HG03039 (cell line): Measurements from ENCODE around the gene NKD1.

Experiments
- ATAC-seq: cut with Tn5 transposase; IDR thresholded peaks from one replicate; pipeline ENCODE4 v1.9.1; 2021; ENCODE audit warnings: mild to moderate bottlenecking, moderate library complexity; ENCODE audit not compliant: unreplicated experiment

The NKD1 gene

DNA sequence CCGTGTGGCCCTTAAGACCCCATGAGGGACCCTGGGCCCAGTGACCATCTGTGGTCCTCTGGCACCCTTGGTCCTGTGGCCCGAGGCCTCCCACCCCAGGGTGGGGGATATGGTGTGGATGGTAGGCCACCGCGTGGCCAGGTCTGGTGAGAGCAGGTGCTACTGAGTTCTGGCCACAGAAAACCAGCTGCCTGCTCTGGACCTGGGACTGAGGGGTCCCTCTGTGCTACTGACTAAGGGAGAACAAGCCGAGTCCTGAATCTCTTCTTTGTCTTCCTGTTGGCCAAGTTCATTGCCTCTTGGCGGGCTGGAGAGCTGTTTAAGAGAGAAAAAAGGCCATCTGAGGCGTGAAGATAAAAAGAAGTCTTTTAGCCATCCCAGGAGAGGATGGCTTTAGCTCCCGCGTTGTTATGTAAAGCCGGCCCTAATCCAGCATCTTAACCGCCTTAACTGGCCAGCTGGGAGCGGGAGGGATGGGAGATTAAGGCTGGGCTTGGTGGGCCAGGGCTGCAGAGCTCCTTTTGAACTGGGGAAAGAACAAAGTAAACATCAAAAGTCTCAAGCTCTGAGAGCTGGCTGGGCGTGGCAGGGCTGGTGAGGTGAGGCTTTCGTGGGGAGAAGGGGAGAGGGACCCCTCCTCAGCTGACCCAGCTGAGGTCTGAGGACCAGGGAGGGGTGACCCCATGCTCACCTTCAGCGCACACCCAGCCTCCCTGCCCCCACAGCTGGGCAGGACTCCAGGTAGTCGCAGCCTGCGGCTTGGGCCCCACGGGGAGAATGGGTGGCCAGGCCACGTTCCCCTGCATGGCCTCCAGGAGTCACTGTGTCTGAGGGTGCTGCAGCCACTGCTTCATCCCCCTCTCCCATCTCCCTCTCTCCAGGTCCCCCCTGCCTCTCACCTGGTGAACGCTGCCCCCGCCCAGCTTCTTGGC, 62.4 kb downstream of the NKD1 start:
- no peak for ATAC-seq

DNA sequence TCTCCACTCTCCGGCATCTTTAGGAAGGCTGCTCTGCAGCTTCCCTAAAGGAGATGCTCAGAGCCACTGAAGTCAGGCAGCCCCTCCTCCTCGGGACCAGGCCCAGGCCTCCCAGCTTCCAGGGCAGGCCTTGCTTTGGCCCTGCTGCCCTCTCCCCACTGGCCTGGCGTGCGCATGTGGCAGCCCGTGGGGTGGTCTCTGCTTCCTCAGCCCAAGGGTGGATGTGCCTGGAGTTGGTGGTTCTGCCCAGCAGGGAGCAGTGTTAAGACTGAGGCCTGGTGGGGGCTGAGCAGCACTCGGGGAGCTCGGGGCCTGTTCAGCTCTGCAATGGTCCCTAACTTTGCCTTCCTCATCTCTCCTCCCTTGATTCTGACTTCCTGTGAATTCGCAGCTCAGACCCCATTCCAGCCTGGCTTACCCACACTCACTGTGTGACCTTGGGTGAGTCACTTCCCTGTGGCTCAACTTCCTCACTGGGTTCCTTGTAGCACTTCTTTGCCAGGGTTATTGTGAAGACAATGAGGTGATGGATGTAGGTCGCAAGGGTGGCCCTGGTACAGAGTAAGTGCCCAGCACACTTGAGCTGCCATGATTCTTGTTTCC, 63.2 kb downstream of the NKD1 start:
- ATAC-seq = no peak

DNA sequence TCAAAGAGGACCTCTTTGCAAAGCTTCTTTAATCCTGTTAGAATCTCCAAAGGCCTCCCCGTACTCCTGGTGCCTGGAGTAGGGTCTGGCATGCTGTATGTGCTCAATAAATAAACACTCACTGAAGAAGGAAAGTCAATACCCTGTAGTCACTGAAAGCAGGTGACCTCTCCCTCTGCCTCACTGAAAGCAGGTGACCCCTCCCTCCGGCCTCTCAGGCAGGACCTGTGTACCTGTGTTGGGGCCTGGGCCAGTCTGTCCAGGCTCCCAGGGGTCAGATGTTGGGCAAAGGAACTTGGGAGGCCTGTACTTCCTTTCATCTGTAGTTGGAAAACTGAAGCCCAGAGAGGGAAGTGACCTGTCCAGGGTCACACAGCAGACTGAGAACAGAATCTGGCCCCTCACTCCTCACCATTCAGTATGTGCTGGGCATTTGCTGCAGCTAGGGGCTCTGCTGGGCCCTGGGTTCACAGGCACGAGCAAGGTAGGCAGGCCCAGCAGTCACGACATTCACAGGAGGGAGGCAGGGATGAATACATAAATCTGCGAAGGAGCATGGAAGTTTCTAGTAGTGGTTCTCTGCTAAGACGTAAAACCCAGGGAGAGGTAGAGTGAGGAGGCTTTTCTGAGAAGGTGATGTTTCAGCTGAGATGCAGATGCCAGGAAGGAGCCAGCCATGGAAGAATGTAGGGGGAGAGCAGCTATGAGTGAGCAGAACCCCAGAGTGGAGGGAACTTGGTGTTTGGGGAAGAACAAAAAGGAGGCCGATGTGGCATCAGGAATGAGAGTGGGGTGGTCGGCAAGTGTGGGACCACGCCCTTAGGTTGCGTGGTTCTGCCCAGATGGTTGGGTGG, 64.0 kb downstream of the NKD1 start:
- ATAC-seq = no peak

DNA sequence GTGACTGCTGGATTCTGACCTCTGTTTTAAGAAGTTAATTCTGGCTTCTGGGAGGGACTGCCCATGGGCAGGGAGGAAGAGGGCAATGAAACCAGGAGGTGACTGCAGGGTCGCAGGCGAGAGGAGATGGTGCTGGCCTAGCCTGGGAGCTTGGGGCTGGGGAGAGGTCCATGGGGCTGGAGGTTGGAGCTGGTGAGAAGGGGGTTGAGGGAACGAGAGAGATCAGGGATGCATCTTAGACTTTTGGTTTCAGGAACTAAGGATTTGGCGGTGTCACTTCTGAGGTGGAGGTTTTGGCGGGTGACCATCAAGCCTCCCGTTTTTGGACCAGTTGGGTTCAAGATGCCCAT, 64.6 kb downstream of the NKD1 start:
- ATAC-seq = no peak

DNA sequence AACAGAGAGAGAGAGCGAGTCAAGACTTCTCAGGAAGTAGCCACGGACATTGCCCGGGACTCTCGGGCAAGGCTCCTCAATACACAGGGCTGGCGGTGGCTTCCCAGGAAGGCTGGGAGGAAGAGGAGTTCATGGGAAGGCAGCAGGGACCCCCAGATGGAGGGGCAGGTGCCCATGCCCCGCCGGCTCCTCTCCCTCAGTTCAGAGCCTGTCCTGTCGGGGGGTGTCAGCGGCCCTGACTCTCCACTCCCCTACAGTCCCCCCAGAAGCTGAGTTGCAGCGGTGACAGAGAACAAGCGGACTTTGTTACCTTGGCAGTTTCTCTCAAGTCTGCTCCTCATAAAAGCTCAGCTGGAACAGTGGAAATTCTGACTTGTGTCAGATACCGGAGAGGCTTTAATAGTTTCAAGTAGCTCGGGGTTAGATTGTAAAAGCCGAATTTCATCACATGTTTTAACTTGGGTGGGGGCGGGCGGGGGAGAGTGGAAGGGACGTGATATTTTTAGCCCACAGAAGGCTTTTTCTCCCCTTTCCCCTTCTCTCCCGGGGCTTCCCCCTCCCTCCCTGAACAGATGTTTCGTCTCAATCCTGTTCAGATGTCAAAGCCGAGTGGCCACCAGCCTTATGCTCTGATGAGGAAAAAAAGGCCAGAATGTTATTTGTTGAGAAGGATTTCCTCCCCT, 65.2 kb downstream of the NKD1 start:
- no peak for ATAC-seq

DNA sequence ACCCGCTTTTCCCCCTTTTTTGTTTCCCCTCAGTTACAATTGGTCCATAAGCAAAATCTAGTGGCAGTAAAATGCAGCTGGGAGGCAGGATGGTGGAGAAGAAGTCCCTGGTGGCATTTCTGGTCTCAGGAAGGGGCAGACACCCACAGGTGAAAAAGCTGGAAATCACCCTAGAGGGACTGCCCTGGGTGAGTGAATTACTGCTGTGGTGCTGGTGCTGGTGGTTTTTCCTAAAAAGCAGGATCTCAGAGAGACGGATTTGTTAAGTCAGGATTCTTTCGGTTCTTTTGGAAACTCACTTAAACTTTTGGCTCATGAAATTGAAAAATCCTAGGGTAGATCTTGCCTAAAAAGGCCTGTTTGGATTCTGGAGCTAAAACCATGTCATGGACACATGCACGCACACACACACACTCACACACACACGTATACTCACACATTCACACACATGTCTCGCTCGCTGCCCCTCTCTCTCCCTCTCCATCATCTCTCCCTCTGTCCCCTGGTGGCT, 65.8 kb downstream of the NKD1 start:
- no peak for ATAC-seq

DNA sequence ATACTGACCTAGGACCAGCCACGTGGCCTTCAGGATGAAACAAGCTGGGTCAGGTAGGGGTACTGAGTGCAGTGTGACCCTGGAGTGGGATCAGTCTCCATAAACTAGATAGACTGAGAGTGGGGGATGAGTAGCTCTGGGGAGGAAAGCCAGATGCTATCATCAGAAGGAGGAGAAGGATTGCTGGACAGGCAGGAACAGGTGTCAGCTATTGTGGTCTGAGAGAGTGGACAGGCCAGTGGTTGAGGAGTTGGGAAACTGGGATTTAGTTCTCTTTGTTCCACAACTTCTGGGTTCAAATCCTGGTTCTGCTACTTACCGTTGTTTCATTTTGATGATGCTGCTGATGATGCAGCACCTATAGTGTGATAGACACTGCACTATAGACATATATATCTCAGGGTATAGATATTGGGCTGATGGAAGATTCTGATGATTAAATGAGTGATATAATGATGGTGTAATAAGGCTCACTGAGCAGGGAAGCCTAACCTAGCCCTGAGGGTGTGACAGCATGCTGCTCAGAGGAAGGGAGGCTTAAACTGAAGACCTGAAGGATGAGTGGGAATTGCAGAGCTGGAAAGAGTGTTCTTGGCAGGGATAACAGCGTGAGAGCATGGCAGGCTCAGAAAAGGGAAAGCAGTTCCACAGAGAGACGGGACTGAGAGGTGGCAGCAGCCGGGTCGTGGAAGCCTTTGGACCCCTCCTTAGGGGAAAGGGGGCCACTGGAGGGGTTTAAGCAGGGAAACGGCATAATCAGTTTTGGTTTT, 66.9 kb downstream of the NKD1 start:
- no peak for ATAC-seq

DNA sequence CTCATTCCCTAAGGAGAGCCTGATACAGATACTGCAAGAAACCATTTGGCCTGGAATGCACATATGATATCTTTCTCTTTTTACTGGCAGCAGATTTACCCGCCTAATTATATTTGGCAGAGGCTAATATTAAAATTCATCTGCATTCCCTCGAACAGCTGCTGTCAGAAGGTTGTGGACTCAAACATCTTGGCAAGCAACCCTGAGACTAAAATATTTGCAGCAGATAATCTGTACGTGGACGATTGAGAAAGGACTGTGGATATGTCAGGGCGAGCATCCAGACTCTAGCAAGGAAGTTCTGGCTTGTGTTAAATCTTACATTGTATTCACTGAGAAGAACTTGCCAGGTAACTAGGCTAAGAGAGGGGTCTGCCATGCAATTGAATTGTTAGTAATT, 67.7 kb downstream of the NKD1 start:
- ATAC-seq = no peak

DNA sequence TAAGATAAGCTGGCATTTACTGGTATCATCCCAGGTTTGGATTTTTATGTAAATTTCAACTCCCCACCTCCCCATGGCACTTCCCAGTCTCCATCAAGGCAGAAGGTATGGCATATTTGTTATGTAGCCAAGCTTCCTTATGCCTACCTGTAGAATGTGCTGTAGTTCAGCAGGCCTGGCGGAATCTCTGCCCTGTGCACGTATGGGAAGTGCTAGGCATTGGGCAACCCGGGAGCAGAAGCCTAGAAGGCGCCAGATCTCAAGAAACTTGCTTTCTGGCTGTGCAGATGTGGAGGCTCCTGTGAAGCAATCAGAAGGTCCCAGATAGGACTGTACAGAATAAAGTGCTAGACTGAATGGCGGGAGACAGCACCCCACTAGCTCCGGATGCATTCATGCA, 68.2 kb downstream of the NKD1 start:
- ATAC-seq = no peak

DNA sequence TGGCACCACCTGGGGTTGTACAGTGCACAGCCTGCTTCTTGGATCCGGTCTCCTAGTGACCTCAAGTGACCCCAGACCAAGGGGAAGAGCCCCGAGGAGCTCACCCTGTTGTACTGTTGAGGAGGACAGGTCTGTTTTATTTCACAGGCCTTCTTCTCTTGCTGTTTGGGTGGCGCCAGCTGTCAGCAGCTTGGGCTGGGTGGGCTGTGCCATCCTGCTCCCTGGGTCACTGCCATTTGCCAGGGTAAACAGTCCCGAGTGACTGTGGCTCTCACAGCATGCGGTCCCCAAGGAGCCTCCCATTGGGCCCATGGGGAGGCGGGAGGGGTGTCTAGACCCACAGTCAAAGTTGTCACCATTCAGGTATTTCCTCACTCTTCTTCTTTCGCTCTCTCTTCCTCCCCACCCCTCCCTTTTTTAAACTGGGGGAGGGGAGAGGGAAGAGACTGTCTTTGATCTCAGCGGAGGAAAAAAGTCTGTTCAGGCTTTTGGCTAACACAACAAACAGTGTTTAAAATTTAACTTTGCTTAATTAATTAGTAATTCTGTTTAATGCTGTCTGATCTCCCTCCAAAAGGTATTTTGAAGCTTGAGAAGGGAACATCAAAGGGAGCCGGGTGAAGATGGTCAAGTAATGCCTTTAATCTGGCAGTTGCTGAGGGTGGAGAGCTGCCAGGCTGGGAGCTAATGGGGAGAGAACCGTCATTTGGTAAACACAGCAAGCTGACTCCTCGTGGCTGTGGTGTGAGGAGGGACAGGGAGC, 68.9 kb downstream of the NKD1 start:
- no peak for ATAC-seq

DNA sequence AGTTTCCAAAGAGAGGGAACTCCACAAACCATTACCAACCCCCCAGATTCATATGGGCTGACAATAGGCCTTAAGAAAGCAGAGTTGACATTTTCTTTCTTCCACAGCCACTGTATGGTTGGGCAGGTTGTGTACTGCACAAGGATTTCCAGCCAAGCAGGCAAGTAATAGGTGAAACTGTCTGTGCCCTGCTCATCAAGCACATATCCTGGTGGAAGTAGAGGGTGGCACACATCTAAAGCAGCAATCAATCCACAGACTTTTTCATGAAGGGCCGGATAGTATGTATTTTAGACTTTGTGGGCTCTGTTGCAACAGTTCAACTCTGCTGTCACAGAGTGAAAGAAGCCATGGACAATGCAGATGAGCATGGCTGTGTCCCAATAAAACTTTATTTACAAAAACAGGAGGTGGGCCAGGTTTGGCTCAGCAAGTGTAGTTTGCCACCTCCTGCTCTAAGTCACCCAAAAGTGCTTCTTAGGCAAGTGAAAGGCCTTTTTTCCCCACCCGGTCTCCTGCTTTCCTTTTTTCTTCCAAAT, 69.5 kb downstream of the NKD1 start:
- ATAC-seq = no peak

DNA sequence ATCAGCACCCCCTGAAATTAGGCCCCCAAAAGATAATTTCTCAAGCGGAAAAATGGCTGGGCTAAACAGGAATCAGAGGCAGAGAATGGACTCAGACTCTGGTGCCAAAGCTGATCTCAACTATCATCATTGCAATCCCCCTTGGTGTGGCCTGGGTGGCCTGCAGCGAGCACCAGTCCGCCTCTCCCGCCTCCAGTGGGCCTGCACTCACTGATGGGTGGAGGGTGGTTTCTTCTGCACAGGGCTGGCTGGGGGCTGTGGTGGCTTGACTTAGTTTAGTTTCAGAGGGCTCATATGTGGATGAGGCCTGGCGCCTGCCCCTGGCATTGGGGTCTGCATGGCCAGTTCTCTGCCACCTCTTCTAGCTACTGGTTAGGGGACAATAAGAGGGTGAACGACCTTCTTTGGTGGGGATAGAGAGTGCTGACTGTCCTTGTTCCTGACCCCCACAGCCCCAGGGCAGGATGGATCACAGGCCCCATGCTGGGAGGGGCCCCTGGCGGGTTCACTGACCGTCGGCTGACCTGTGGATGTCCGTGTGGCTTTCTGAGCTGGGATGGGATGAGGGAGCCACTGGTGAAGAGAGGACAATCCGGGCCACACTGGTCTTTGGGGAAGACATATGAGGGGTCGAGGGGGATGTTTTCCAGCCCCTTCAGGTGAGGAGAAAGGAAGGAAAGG, 70.2 kb downstream of the NKD1 start:
- ATAC-seq = no peak

DNA sequence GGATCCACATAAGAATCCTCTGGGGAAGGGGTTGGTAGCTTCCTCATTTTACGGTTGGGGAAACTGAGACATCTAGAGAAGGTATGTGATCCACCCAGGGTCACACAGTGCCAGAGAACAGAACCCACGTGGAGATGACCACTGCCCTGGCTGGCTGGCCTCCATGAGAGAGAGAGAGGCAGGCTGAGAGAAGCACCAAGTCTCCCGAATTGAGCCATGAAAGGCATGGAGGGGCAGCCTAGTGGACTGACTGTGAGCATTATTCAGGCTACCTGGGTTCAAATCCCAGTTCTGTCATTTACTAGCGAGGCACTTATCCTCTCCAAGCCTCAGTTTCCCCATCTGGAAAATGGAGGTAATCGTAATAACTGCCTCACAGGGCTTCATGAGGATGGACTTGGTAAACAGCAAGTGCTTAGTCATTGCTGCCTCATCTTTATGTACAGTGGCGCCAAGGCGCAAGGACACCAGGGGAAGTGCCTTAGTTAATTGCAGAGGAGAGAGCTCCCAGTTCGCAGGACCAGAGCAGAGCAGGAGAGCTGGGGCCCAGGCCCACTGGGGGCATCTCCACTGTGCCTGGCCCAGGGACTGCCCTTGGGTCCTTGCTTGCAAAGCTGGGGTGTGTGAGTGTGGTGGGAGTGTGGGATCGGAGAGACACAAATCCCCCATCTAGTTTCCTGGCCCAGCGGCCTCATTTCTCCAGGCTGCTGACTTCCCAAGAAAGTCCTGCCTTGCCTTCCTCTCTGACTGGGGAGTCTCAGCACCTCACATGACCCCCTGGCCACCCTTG, 71.7 kb downstream of the NKD1 start:
- no peak for ATAC-seq

DNA sequence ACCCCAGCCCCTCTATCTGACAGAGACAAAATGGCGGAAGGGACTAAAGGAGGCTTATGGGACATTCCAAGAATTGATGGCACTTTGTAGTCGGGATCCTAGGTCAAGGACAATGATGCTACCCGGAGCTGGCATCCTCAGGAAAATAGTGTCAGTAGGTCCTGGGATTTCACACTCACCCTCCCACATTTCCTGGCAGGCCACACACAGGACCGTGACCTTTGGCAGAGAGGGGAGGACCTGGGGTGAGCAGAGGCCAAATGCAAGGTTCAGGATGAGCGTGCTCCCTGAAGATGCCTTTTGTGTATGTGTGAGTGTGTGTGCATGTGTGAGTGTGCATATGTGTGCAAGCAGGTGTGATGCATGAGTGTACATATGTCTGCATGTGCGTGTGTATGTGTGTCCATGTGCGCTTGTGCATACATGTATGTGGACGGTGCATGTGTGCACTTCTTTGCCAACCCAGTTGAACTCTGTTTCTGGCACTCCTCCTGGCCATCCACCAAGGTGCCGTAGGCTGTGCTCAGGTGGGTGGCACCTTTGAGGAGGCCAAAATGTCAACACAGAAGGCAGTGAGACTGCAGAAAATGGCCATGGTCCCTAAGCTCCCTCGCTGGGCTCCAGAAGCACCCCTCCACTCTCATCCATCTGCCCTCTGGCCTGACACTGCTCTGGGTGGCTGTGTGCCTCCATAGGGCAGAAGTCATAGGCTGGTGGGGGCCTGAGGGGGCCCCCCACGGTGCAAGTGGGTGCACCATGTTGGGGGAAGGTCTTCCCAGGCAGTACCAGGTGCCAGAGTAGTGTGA, 72.7 kb downstream of the NKD1 start:
- ATAC-seq = no peak

DNA sequence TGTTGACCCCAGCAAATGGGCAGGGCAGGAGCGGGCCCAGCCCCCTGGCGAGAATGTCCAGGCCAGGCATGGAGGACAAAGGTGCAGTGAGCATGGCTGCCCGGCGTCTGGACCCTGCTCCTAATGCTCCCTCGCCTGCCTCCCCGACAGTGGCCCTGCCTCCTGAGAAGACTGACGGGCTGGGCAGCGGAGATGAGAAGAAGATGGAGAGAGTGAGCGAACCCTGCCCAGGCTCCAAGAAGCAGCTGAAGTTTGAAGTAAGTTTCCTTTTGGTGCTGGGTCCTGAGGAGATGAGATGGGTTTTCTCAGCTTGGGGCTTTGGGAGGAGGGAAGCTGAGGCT, 73.2 kb downstream of the NKD1 start:
- ATAC-seq = no peak

DNA sequence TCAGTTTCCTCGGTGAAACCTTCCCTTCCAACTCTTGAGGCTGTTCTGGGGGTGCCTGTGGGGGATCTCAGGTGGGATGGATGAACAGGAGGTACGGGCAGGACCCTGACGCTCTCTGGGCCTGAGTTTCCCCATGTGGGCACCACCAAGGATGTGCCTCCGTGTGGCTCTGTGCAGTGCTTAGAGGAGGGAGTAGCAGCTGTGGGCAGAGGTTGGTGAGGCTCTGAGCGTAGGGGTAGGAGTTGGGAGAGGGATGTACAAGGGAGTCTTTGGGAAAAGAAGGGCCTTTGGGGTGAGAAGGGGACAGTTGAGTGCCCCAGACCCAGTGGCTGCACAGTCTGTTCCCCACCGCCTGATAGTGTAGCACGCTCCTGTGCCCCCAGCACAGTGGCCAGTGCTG, 73.8 kb downstream of the NKD1 start:
- no peak for ATAC-seq
